Measurements from ENCODE around the gene CD48. TPM values are rescaled to one million over a fixed set of nuclear protein-coding genes. Genes with fewer than 3 reads are reported as not detected.

CD48 gene
- total RNA-seq, 2 donors from 2014 or later, result 215 to 220 TPM

- peaks cover 65% of the 10 kb centered on the region for H3K4me1 Mint-ChIP-seq (ENCODE audit: low read depth)
- ATAC-seq (replicated peaks in 1 of 2), result no peak
- peaks cover 21 to 40% of the 10 kb centered on the region in 2 donors for H3K36me3 Mint-ChIP-seq (ENCODE audit: insufficient read depth in 2 of 2)
- H3K27me3 Mint-ChIP-seq (ENCODE audit: low read depth), result no peaks in the 10 kb centered on the region
- H3K4me3 Mint-ChIP-seq, result no peak overlapping the region
- H3K9me3 Mint-ChIP-seq, result no peaks in the 10 kb centered on the region
- peak overlapping the region; percentile 9 for H3K27ac Mint-ChIP-seq
- DNase-seq, result no peak
Observed at GRCh38 chr1:160679893-160680292, 31.7 kb downstream of the CD48 start.

DNA sequence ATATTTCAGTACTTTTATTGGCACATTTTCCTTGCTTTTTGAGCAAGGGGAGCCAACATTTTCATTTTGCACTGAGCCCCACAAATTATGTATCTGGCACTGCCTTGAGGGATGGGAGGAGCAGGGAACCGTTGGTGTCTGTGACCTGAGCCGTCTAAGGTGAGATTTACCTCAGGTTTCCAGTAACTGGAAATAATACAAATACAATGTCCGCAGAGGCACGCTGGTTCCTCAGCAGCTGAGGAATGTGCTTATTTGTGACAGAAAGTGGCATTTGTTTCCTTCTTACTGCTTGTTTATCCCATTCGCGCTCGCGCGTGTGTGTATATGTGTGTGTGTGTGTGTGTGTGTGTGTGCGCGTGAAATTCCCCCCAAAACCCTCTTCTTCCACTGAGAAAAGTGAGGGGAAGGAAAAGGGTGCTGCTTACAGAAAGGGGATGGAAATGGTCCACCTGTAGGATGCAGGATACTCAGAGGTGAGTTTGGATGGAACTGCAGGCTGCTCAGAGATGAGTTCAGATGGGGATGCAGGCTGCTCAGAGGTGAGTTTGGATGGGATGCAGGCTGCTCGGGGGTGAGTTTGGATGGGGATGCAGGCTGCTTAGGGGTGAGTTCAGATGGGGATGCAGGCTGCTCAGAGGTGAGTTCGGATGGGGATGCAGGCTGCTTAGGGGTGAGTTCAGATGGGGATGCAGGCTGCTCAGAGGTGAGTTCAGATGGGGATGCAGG, 34.6 kb downstream of the CD48 start:
- Mint-ChIP-seq H3K36me3 (ENCODE audit: insufficient read depth in 2 of 2) (peaks cover 19 to 28% of the 10 kb centered on the region in 2 donors), H3K4me3 (peak overlapping the region in 1 of 2 donors; percentile 42), H3K4me1 (ENCODE audit: low read depth) (peaks cover 37% of the 10 kb centered on the region), H3K27me3 (ENCODE audit: low read depth) (no peaks in the 10 kb centered on the region), H3K27ac (peak overlapping the region; percentile 30), H3K9me3 (no peaks in the 10 kb centered on the region)
- no peak for DNase-seq
- ATAC-seq (replicated peaks in 1 of 2), result no peak

- Mint-ChIP-seq H3K36me3 (ENCODE audit: insufficient read depth in 2 of 2) (peaks cover 22 to 26% of the 10 kb centered on the region in 2 donors), H3K27me3 (ENCODE audit: low read depth) (no peaks in the 10 kb centered on the region), H3K9me3 (no peaks in the 10 kb centered on the region), H3K27ac (peak overlapping the region; percentile 26), H3K4me3 (no peak overlapping the region), H3K4me1 (ENCODE audit: low read depth) (peaks cover 33% of the 10 kb centered on the region)
- ATAC-seq (replicated peaks in 1 of 2), result peak; percentile 70 to 71
- DNase-seq, result peak; percentile 79 to 82
Observed at GRCh38 chr1:160675641-160676410, 35.8 kb downstream of the CD48 start.

DNA sequence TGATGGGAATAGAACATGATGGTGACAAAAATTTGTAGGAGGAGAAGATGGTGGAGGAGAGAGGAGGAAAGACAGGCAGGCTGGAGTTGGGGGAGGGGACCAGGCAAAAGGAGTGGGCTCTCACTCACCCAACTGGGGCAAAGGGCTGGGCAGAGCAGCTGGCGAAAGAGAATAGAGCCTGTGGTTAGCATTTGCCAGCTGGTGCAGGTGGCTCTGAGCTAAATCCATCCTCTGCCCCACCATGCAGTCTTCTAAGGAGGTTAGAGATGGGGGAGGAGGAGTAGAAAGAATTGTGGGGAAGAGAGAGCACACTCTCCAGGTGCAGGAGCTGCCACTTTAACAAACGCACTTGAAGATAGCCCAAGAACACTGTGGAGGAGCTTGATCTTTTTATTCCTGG, 37.2 kb downstream of the CD48 start:
- Mint-ChIP-seq H3K27me3 (ENCODE audit: low read depth) (no peaks in the 10 kb centered on the region), H3K9me3 (peaks cover 2 to 5% of the 10 kb centered on the region in 2 donors), H3K4me1 (ENCODE audit: low read depth) (peaks cover 33% of the 10 kb centered on the region), H3K27ac (no peak overlapping the region), H3K36me3 (ENCODE audit: insufficient read depth in 2 of 2) (peaks cover 24 to 31% of the 10 kb centered on the region in 2 donors), H3K4me3 (no peak overlapping the region)
- no peak for ATAC-seq (replicated peaks in 1 of 2)
- DNase-seq, result no peak

DNA sequence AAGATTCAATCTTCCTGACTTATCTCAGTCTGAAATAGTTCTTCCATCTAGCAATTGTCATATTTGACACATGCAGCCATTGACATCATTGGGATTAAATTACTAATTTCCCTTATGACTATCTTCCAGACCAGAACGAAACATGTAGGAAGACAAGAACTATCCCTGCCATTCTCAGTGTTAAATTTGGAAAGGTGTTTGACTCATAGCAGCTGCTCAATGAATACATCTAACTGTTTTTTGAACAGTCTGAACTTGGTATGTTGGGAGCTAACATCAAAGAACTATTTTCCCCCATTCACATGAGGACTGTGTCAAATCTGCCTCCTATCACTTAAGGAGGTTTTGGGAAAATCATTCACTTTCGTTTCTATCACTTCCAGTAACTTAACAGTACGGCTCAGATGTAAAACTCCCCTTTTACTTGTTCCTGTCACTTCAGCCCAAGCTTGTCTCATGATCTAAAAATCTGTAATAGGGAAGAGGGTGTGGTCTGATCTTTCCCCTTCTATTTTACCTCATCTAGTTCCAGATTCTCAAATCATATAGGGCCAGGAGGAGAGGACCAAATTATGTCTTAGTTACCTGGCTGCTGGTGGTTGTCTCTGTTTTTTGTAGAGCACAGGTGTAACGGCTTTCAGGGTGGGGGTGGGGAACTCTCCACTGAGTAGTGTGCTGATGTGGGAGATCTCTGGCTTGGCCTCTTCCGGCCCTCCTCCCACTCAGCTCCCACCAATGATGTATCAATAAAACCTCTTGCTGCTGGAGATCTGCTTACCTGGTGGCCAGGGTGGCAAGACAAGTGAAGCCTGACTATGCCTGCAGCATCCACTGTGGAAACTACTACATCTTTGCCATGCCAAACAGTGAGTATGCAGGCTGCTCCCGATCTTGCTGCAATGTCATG, 38.6 kb downstream of the CD48 start:
- no peaks in the 10 kb centered on the region for H3K27me3 Mint-ChIP-seq (ENCODE audit: low read depth)
- peaks cover 4 to 5% of the 10 kb centered on the region in 2 donors for H3K9me3 Mint-ChIP-seq
- ATAC-seq (replicated peaks in 1 of 2) (peak; percentile 56 to 60), DNase-seq (peak; percentile 43 to 55)
- peaks cover 17 to 34% of the 10 kb centered on the region in 2 donors for H3K36me3 Mint-ChIP-seq (ENCODE audit: insufficient read depth in 2 of 2)
- peaks cover 27% of the 10 kb centered on the region for H3K4me1 Mint-ChIP-seq (ENCODE audit: low read depth)
- H3K27ac Mint-ChIP-seq, result no peak overlapping the region
- no peak overlapping the region for H3K4me3 Mint-ChIP-seq

DNA sequence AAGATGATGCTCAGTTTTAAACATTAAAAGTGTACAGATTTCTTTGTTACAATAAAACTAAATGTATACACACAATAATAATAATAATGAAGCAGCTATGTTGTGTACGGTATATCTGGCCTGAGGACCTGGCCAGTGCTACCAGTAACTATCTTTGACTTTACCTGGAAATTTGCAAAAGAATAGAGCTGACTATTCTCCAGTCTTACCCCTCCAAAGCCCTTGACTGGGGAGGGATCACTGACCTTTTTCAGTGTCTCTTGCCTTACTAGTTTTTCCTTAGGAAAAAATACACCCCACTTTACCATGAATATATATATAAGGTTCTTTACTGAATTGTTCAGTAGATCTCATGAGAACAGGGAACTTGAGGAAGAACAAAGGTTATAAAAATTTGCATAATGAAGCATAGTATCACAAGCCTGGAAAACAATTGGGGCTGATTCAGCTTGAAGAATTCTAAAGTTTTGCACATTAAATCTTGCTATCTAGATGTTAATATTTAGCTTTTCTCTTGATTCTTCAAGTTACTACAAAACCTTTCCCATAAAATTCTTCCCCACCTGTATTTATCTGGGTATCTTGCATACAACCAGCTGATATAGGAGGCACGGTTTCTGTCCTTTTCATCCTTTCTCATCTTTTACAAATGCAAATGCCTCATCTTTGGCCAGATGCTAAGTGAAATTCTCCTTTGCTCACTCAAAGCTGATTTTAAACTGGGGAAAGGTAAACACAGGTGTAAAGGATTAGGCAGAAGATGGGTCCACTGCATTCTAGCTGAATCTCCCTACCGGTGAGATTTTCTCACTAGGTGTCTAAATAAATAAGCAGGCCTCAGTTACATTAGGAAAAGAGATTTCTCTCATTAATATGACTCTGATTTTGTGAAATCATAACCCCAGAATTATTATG, 39.8 kb downstream of the CD48 start:
- Mint-ChIP-seq H3K4me1 (ENCODE audit: low read depth) (peaks cover 26% of the 10 kb centered on the region), H3K4me3 (peak overlapping the region in 1 of 2 donors; percentile 11), H3K27me3 (ENCODE audit: low read depth) (no peaks in the 10 kb centered on the region), H3K36me3 (ENCODE audit: insufficient read depth in 2 of 2) (peaks cover 11 to 34% of the 10 kb centered on the region in 2 donors), H3K9me3 (peaks cover 5 to 7% of the 10 kb centered on the region in 2 donors), H3K27ac (peak overlapping the region; percentile 66)
- ATAC-seq (replicated peaks in 1 of 2), result no peak
- no peak for DNase-seq

DNA sequence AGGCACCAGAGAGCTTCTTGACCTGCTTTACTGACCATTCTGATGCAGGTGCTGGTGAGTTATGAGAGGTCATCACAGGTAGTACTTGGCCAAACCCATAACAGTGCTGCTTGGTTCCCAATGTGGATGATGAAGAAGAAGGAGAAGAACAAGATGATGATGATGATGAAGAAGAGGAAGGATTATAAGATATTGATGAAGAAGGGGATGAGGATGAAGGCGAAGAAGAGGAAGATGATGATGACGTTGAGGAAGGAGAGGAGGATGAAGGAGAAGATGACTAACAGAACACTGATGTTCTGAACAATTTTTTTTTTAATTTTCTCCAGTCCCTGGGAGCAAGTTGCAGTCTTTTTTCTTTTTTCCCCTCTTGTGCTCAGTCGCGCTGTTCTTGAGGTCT, 40.9 kb downstream of the CD48 start:
- Mint-ChIP-seq H3K36me3 (ENCODE audit: insufficient read depth in 2 of 2) (peaks cover 9 to 36% of the 10 kb centered on the region in 2 donors), H3K4me1 (ENCODE audit: low read depth) (peaks cover 37% of the 10 kb centered on the region), H3K9me3 (peaks cover 5 to 7% of the 10 kb centered on the region in 2 donors), H3K27ac (peak overlapping the region; percentile 47), H3K4me3 (no peak overlapping the region), H3K27me3 (ENCODE audit: low read depth) (no peaks in the 10 kb centered on the region)
- DNase-seq (no peak), ATAC-seq (replicated peaks in 1 of 2) (no peak)

DNA sequence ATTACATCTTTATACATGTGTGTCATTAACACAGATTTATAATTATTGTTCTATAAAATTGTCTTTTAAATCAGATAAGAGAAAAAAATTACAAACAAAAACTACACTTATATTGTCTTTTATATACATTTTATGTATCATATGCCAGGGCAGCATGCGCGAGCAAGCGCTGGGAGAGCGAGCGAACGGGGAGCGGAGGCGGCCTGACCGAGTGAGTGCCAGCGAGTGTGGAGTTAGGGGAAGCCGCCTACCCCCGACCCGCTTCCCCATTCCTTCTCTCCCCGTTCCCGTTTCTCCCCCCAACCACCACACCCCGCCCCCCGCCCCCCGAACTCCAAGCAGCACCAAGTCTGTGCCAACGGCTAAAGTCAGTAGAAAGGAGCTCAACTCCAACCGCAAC, 41.8 kb downstream of the CD48 start:
- Mint-ChIP-seq H3K4me1 (ENCODE audit: low read depth) (peaks cover 46% of the 10 kb centered on the region), H3K4me3 (no peak overlapping the region), H3K36me3 (ENCODE audit: insufficient read depth in 2 of 2) (peaks cover 9 to 36% of the 10 kb centered on the region in 2 donors), H3K9me3 (peaks cover 5 to 7% of the 10 kb centered on the region in 2 donors), H3K27me3 (ENCODE audit: low read depth) (no peaks in the 10 kb centered on the region), H3K27ac (no peak overlapping the region)
- DNase-seq, result no peak
- no peak for ATAC-seq (replicated peaks in 1 of 2)

GRCh38 chr1:160669276-160669675, 42.3 kb downstream of the CD48 start:
- H3K9me3 Mint-ChIP-seq, result peaks cover 5 to 7% of the 10 kb centered on the region in 2 donors
- no peak overlapping the region for H3K4me3 Mint-ChIP-seq
- peaks cover 9 to 36% of the 10 kb centered on the region in 2 donors for H3K36me3 Mint-ChIP-seq (ENCODE audit: insufficient read depth in 2 of 2)
- no peak for ATAC-seq (replicated peaks in 1 of 2)
- no peaks in the 10 kb centered on the region for H3K27me3 Mint-ChIP-seq (ENCODE audit: low read depth)
- H3K4me1 Mint-ChIP-seq (ENCODE audit: low read depth), result peaks cover 51% of the 10 kb centered on the region
- DNase-seq, result no peak
- H3K27ac Mint-ChIP-seq, result no peak overlapping the region

GRCh38 chr1:160667896-160668295, 43.7 kb downstream of the CD48 start:
- ATAC-seq (replicated peaks in 1 of 2) (no peak), DNase-seq (no peak)
- H3K36me3 Mint-ChIP-seq (ENCODE audit: insufficient read depth in 2 of 2), result peaks cover 9 to 36% of the 10 kb centered on the region in 2 donors
- no peaks in the 10 kb centered on the region for H3K27me3 Mint-ChIP-seq (ENCODE audit: low read depth)
- H3K27ac Mint-ChIP-seq, result peak overlapping the region; percentile 82
- H3K9me3 Mint-ChIP-seq, result peaks cover 5 to 7% of the 10 kb centered on the region in 2 donors
- H3K4me1 Mint-ChIP-seq (ENCODE audit: low read depth), result peaks cover 65% of the 10 kb centered on the region
- H3K4me3 Mint-ChIP-seq, result peak overlapping the region in 1 of 2 donors; percentile 36

GRCh38 chr1:160666079-160666442, 45.6 kb downstream of the CD48 start:
- peaks cover 5 to 7% of the 10 kb centered on the region in 2 donors for H3K9me3 Mint-ChIP-seq
- ATAC-seq (replicated peaks in 1 of 2), result peak; percentile 20 to 30
- no peak for DNase-seq
- peak overlapping the region; percentile 63 to 79 for H3K4me3 Mint-ChIP-seq
- H3K4me1 Mint-ChIP-seq (ENCODE audit: low read depth), result peaks cover 72% of the 10 kb centered on the region
- H3K27me3 Mint-ChIP-seq (ENCODE audit: low read depth), result no peaks in the 10 kb centered on the region
- peaks cover 8 to 34% of the 10 kb centered on the region in 2 donors for H3K36me3 Mint-ChIP-seq (ENCODE audit: insufficient read depth in 2 of 2)
- H3K27ac Mint-ChIP-seq, result peak overlapping the region; percentile 99
